ENCODE data around the gene C3orf85. TPM values are rescaled to one million over a fixed set of nuclear protein-coding genes. Genes with fewer than 3 reads are reported as not detected.
"Not testable (repeated sequence)": the region's sequence is repeated elsewhere in the genome, so short reads cannot be mapped to it uniquely, and the experiment has no call there.

The C3orf85 gene
- total and polyA plus RNA-seq, 9 donors, result 1.3 to 3.8 TPM; not detected in 7

- Histone ChIP-seq H3K9me3 (replicated peaks; ENCODE audit: control insufficient read depth, low read depth, low read length) (no peaks in the 10 kb centered on the region), H3K4me1 (ENCODE audit: control insufficient read depth, insufficient read depth, low read length) (no peaks in the 10 kb centered on the region), H3K27me3 (ENCODE audit: control insufficient read depth, insufficient read depth, low read length) (no peaks in the 10 kb centered on the region), H3K27ac (ENCODE audit: low read length) (no peak overlapping the region), H3K4me3 (ENCODE audit: low read length) (no peak overlapping the region), H3K36me3 (ENCODE audit: control insufficient read depth, insufficient read depth, low read length) (no peaks in the 10 kb centered on the region)
- 64% methylated on average over 2 of the region's 2 CpGs for WGBS (ENCODE audit: insufficient coverage)
- DNase-seq, result no peak
These were observed 20.5 kb upstream of the C3orf85 start for GRCh38 chr3:109116031-109116430.

DNA sequence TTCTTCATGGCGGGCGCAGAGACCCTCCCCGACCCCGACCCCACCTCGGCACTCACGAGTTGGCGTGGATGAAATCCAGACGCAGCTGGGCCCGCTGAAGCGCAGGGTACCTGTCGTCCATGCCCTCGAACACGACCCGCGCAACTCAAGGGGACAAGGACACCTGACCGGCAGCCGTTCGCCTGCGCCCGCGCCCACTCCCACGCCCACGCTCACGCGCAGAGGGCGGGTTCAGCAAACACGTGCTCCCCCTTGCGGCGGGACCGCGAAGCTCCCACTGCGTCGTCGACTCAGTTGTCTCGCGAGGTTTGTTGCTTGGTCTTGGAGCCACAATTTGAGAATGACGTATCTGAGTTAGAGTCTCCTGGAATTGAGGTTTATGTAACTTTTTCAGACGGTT, 18.6 kb upstream of the C3orf85 start, which contains the start of gene MORC1:
TSS of gene MORC1 (minus strand) at position 196 of the 400 bp plus-strand sequence. CDS start at position 121, 75 bp downstream.
- no peak for DNase-seq
- Histone ChIP-seq H3K36me3 (ENCODE audit: control insufficient read depth, insufficient read depth, low read length) (no peaks in the 10 kb centered on the region), H3K4me3 (ENCODE audit: low read length) (no peak within 1 kb of the TSS), H3K9me3 (replicated peaks; ENCODE audit: control insufficient read depth, low read depth, low read length) (no peaks in the 10 kb centered on the region), H3K27ac (ENCODE audit: low read length) (no peak within 1 kb of the TSS), H3K4me1 (ENCODE audit: control insufficient read depth, insufficient read depth, low read length) (no peaks in the 10 kb centered on the region), H3K27me3 (ENCODE audit: control insufficient read depth, insufficient read depth, low read length) (no peaks in the 10 kb centered on the region)
- 91% methylated on average over 29 of the region's 38 CpGs for WGBS (ENCODE audit: insufficient coverage)

DNA sequence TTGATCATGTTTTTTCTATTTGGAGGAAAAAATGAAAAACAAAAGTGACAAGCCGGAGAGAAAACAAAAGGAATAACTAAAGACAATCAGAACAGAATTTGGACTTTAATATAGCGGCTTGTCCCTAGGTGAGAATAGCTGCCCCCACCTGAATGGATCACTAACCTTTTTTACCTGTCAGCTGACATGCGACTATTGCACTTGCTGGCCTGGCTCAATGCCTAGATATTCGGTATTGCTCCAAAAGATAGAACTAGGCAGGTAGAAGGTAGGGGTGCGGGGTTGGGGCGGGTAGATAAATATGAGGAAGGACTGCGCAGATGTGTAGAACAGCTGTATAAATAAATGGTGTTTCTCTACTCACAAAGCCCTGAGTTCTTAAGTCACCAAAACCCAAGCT, 17.9 kb upstream of the C3orf85 start:
- no peak overlapping the region for H3K27ac ChIP-seq (ENCODE audit: low read length)
- H3K4me3 ChIP-seq (ENCODE audit: low read length), result no peak overlapping the region
- no peaks in the 10 kb centered on the region for H3K36me3 ChIP-seq (ENCODE audit: control insufficient read depth, insufficient read depth, low read length)
- WGBS (ENCODE audit: insufficient coverage), result 100% methylated on average over 3 of the region's 7 CpGs
- H3K27me3 ChIP-seq (ENCODE audit: control insufficient read depth, insufficient read depth, low read length), result no peaks in the 10 kb centered on the region
- no peak for DNase-seq
- H3K4me1 ChIP-seq (ENCODE audit: control insufficient read depth, insufficient read depth, low read length), result no peaks in the 10 kb centered on the region
- H3K9me3 ChIP-seq (replicated peaks; ENCODE audit: control insufficient read depth, low read depth, low read length), result no peaks in the 10 kb centered on the region

- no peaks in the 10 kb centered on the region for H3K27me3 ChIP-seq (ENCODE audit: control insufficient read depth, insufficient read depth, low read length)
- H3K36me3 ChIP-seq (ENCODE audit: control insufficient read depth, insufficient read depth, low read length), result no peaks in the 10 kb centered on the region
- no peak overlapping the region for H3K4me3 ChIP-seq (ENCODE audit: low read length)
- H3K9me3 ChIP-seq (replicated peaks; ENCODE audit: control insufficient read depth, low read depth, low read length), result no peaks in the 10 kb centered on the region
- peak; percentile 31 for DNase-seq
- H3K27ac ChIP-seq (ENCODE audit: low read length), result no peak overlapping the region
- H3K4me1 ChIP-seq (ENCODE audit: control insufficient read depth, insufficient read depth, low read length), result no peaks in the 10 kb centered on the region
These were observed 13.8 kb upstream of the C3orf85 start for GRCh38 chr3:109122690-109123089.

DNA sequence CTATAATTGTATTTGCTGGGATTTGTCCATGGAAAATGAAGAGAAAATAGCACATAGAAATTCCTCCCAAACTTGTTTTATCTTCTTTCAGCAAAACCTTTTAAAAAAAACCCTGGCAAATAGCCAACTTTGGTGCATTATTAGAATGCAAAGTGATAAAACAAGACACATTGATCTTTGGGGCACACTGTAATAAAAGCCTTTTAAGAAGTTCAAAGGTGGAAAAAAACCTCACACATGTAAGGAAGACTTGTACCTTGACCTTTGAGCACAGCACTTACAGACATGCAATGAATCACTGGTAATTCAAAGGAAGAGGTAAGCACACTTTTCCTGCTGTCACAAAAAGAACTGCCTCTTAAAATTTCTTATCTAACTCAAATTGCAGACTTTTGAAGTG, 10.6 kb upstream of the C3orf85 start:
- Histone ChIP-seq H3K36me3 (ENCODE audit: control insufficient read depth, insufficient read depth, low read length) (no peaks in the 10 kb centered on the region), H3K4me1 (ENCODE audit: control insufficient read depth, insufficient read depth, low read length) (no peaks in the 10 kb centered on the region), H3K27ac (ENCODE audit: low read length) (no peak overlapping the region), H3K4me3 (ENCODE audit: low read length) (no peak overlapping the region), H3K27me3 (ENCODE audit: control insufficient read depth, insufficient read depth, low read length) (no peaks in the 10 kb centered on the region), H3K9me3 (replicated peaks; ENCODE audit: control insufficient read depth, low read depth, low read length) (no peaks in the 10 kb centered on the region)
- DNase-seq, result no peak

- H3K27ac ChIP-seq (ENCODE audit: low read length), result no peak overlapping the region
- no peak for DNase-seq
- no peaks in the 10 kb centered on the region for H3K9me3 ChIP-seq (replicated peaks; ENCODE audit: control insufficient read depth, low read depth, low read length)
- H3K4me1 ChIP-seq (ENCODE audit: control insufficient read depth, insufficient read depth, low read length), result no peaks in the 10 kb centered on the region
- no CpG with 5 or more reads among the region's 2 CpGs for WGBS (ENCODE audit: insufficient coverage)
- no peaks in the 10 kb centered on the region for H3K27me3 ChIP-seq (ENCODE audit: control insufficient read depth, insufficient read depth, low read length)
- H3K36me3 ChIP-seq (ENCODE audit: control insufficient read depth, insufficient read depth, low read length), result no peaks in the 10 kb centered on the region
- no peak overlapping the region for H3K4me3 ChIP-seq (ENCODE audit: low read length)
These were observed 9.0 kb upstream of the C3orf85 start for GRCh38 chr3:109127553-109127952.

GRCh38 chr3:109131276-109131675, 5.2 kb upstream of the C3orf85 start:
- Histone ChIP-seq H3K4me1 (ENCODE audit: control insufficient read depth, insufficient read depth, low read length) (no peaks in the 10 kb centered on the region), H3K4me3 (ENCODE audit: low read length) (no peak overlapping the region), H3K27me3 (ENCODE audit: control insufficient read depth, insufficient read depth, low read length) (no peaks in the 10 kb centered on the region), H3K36me3 (ENCODE audit: control insufficient read depth, insufficient read depth, low read length) (no peaks in the 10 kb centered on the region), H3K27ac (ENCODE audit: low read length) (no peak overlapping the region), H3K9me3 (replicated peaks; ENCODE audit: control insufficient read depth, low read depth, low read length) (no peaks in the 10 kb centered on the region)
- DNase-seq, result no peak
- WGBS (ENCODE audit: insufficient coverage), result no CpG with 5 or more reads among the region's 4 CpGs

GRCh38 chr3:109132801-109133473, 3.6 kb upstream of the C3orf85 start:
- WGBS (ENCODE audit: insufficient coverage), result no CpG with 5 or more reads among the region's 5 CpGs
- no peaks in the 10 kb centered on the region for H3K9me3 ChIP-seq (replicated peaks; ENCODE audit: control insufficient read depth, low read depth, low read length)
- H3K27me3 ChIP-seq (ENCODE audit: control insufficient read depth, insufficient read depth, low read length), result no peaks in the 10 kb centered on the region
- no peaks in the 10 kb centered on the region for H3K36me3 ChIP-seq (ENCODE audit: control insufficient read depth, insufficient read depth, low read length)
- DNase-seq, result no peak
- H3K27ac ChIP-seq (ENCODE audit: low read length), result no peak overlapping the region
- no peaks in the 10 kb centered on the region for H3K4me1 ChIP-seq (ENCODE audit: control insufficient read depth, insufficient read depth, low read length)
- no peak overlapping the region for H3K4me3 ChIP-seq (ENCODE audit: low read length)

- not testable (repeated sequence) for DNase-seq
- WGBS (ENCODE audit: insufficient coverage), result 96% methylated on average over 5 of the region's 5 CpGs
These were observed 3.1 kb upstream of the C3orf85 start for GRCh38 chr3:109133474-109133816.

DNA sequence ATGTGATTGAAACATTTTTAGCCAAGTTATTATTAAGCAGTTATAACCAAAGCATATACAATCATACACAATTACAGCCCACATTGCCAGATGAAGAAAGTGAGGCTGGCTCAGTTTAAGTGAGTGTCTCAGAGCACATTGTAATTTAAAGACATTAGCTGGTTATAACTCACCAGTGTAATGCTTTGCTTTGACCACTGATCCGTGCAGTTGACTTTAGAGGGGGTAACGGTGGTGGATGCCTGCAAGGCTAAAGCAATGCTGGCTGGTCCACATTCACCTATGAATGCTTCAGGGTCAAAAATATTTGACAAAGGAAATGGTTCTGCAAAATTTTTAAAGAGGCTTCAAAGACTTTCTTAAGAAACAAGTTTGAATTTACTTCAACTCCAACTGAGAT, 1.2 kb downstream of the C3orf85 start:
- WGBS (ENCODE audit: insufficient coverage), result 45% methylated on average over 2 of the region's 2 CpGs
- Histone ChIP-seq H3K27ac (ENCODE audit: low read length) (no peak overlapping the region), H3K4me3 (ENCODE audit: low read length) (no peak overlapping the region), H3K9me3 (replicated peaks; ENCODE audit: control insufficient read depth, low read depth, low read length) (no peaks in the 10 kb centered on the region), H3K4me1 (ENCODE audit: control insufficient read depth, insufficient read depth, low read length) (no peaks in the 10 kb centered on the region), H3K36me3 (ENCODE audit: control insufficient read depth, insufficient read depth, low read length) (no peaks in the 10 kb centered on the region), H3K27me3 (ENCODE audit: control insufficient read depth, insufficient read depth, low read length) (no peaks in the 10 kb centered on the region)
- DNase-seq, result no peak

More at GRCh38 chr3:109133474-109133816, 3.1 kb upstream of the C3orf85 start:
- not testable (repeated sequence) for H3K4me1 ChIP-seq (ENCODE audit: control insufficient read depth, insufficient read depth, low read length); H3K9me3 ChIP-seq (replicated peaks; ENCODE audit: control insufficient read depth, low read depth, low read length); H3K36me3 ChIP-seq (ENCODE audit: control insufficient read depth, insufficient read depth, low read length); H3K27ac ChIP-seq (ENCODE audit: low read length); H3K27me3 ChIP-seq (ENCODE audit: control insufficient read depth, insufficient read depth, low read length); H3K4me3 ChIP-seq (ENCODE audit: low read length)

DNA sequence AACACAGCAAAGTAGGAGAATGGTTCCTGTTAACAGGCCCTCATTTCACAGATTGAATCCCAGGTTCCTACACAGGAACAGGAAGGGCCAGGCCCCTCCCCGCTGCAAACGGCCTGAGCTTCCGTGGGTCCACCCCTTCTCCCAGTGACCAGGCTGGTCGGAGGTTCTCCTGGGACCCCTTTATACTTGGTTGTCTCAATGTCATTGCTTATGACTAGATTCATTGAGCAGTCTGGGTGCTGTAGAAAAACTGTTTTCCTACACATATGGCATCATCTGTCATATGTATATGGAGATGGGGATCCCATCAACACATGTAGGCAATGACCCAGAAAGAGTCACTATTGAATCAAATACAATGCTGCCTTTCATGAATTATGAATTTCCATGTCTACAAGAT, 3.8 kb downstream of the C3orf85 start:
- Histone ChIP-seq H3K4me1 (ENCODE audit: control insufficient read depth, insufficient read depth, low read length) (no peaks in the 10 kb centered on the region), H3K36me3 (ENCODE audit: control insufficient read depth, insufficient read depth, low read length) (no peaks in the 10 kb centered on the region), H3K4me3 (ENCODE audit: low read length) (no peak overlapping the region), H3K9me3 (replicated peaks; ENCODE audit: control insufficient read depth, low read depth, low read length) (no peaks in the 10 kb centered on the region), H3K27ac (ENCODE audit: low read length) (no peak overlapping the region), H3K27me3 (ENCODE audit: control insufficient read depth, insufficient read depth, low read length) (no peaks in the 10 kb centered on the region)
- WGBS (ENCODE audit: insufficient coverage), result no CpG with 5 or more reads among the region's 4 CpGs
- no peak for DNase-seq

All from muscle of leg (tissue), 11 donors.